ENCODE measurements around the gene SNTB2.
A peak's percentile ranks its signal among the peaks of the same experiment; 100 is the strongest.

The SNTB2 gene

GRCh38 chr16:69321080-69321479 is 134.1 kb downstream of the SNTB2 start:
- DNase-seq = no peak

GRCh38 chr16:69322343-69322742 is 135.4 kb downstream of the SNTB2 start:
- DNase-seq = no peak

GRCh38 chr16:69323415-69323814 is 136.5 kb downstream of the SNTB2 start:
- DNase-seq = no peak

- no peak for DNase-seq
Measured at GRCh38 chr16:69324013-69324531, 137.1 kb downstream of the SNTB2 start.

GRCh38 chr16:69324585-69325253 is 137.8 kb downstream of the SNTB2 start:
- DNase-seq = no peak

- DNase-seq = no peak
Measured at GRCh38 chr16:69325784-69326171, 138.8 kb downstream of the SNTB2 start.

- DNase-seq = no peak
Measured at GRCh38 chr16:69326172-69326873, 139.4 kb downstream of the SNTB2 start.

- DNase-seq = no peak
Measured at GRCh38 chr16:69327585-69328310, 140.8 kb downstream of the SNTB2 start.

GRCh38 chr16:69328854-69329316 is 141.9 kb downstream of the SNTB2 start:
- DNase-seq = no peak

GRCh38 chr16:69329369-69330285 is 142.7 kb downstream of the SNTB2 start:
- no peak for DNase-seq

GRCh38 chr16:69330286-69331109 is 143.5 kb downstream of the SNTB2 start, which contains the start of gene PDF:
Gene PDF, minus strand, starts transcription at chr16:69330588. Its CDS starts 18 bp downstream, at chr16:69330570.
- peak; percentile 65 for DNase-seq

GRCh38 chr16:69334696-69335095 is 147.7 kb downstream of the SNTB2 start:
- no peak for DNase-seq

- DNase-seq = no peak
Measured at GRCh38 chr16:69338557-69339288, 151.8 kb downstream of the SNTB2 start.

GRCh38 chr16:69339289-69340094 is 152.5 kb downstream of the SNTB2 start, which contains the start of the genes COG8 and NIP7:
Gene COG8, minus strand, starts transcription at chr16:69339564. Its CDS starts 12 bp downstream, at chr16:69339552.
Gene NIP7, plus strand, starts transcription at chr16:69339772. Its CDS starts 58 bp downstream, at chr16:69339830.
- peak; percentile 93 for DNase-seq

- DNase-seq = no peak
Measured at GRCh38 chr16:69340095-69340644, 153.2 kb downstream of the SNTB2 start.

- DNase-seq = no peak
Measured at GRCh38 chr16:69344171-69344570, 157.2 kb downstream of the SNTB2 start.

GRCh38 chr16:69345923-69346322 is 159.0 kb downstream of the SNTB2 start:
- DNase-seq = no peak

GRCh38 chr16:69346683-69347082 is 159.7 kb downstream of the SNTB2 start:
- DNase-seq = no peak

- DNase-seq = no peak
Measured at GRCh38 chr16:69348222-69348621, 161.3 kb downstream of the SNTB2 start.

Measured in NCI-H446 treated with DMSO at 0.1 percent for 48 hours (cell line).